H1 (cell line): Measurements from ENCODE around the gene PVALB. TPM values are rescaled to one million over a fixed set of nuclear protein-coding genes. Genes with fewer than 3 reads are reported as not detected.

ENCODE experiments used
- BCL11A ChIP-seq, 2 experiments: IDR thresholded peaks; one replicate each; pipeline ENCODE4 v1.6.1; 2011; ENCODE audit warnings: low read depth in 2 of 2, low read length in 2 of 2, mild to moderate bottlenecking in 2 of 2
- CBX5 ChIP-seq: fragments of 300-800, 300-1000 bp; sonication (generic); IDR thresholded peaks from 2 replicates; pipeline ENCODE4 v1.7.1; 2016; ENCODE audit warnings: antibody characterized with exemption, low read length, low read depth
- CHD1 ChIP-seq: IDR thresholded peaks from 2 replicates; pipeline ENCODE4 v1.6.1; 2012; ENCODE audit warnings: low read depth, low read length, improper control_type of control experiment
- CTBP2 ChIP-seq: IDR thresholded peaks from 2 replicates; pipeline ENCODE4 v1.7.0; 2011; ENCODE audit warnings: borderline replicate concordance, mild to moderate bottlenecking, moderate library complexity, mixed read lengths, low read length; ENCODE audit not compliant: insufficient read depth, insufficient read length
- EGR1 ChIP-seq: IDR thresholded peaks from 2 replicates; pipeline ENCODE4 v1.6.1; 2011; ENCODE audit warnings: low read depth, low read length, borderline replicate concordance
- EZH2 ChIP-seq: fragments of 200-600 bp; sonication (generic); IDR thresholded peaks from 2 replicates; pipeline ENCODE4 v1.7.1; 2012; ENCODE audit warnings: low read depth, mild to moderate bottlenecking, moderate library complexity, low read length, inconsistent platforms; ENCODE audit not compliant: severe bottlenecking
- HDAC2 ChIP-seq, 2 experiments: fragments of 300-600 bp in 1 of 2; sonication (generic) in 1 of 2; IDR thresholded peaks; 2 replicates each; pipeline ENCODE4 v1.6.1; 2011 to 2012; ENCODE audit warnings: low read depth in 2 of 2, low read length in 2 of 2, mild to moderate bottlenecking in 2 of 2, moderate library complexity in 2 of 2, borderline replicate concordance in 1 of 2, inconsistent platforms in 1 of 2
- HDAC6 ChIP-seq: IDR thresholded peaks from one replicate; pipeline ENCODE4 v1.7.1; 2012; ENCODE audit warnings: low read depth, mild to moderate bottlenecking, inconsistent platforms, low read length, moderate library complexity
- KDM1A ChIP-seq: fragments of 200-600, 300-600 bp; sonication (generic); IDR thresholded peaks from 2 replicates; pipeline ENCODE4 v1.7.1; 2016; ENCODE audit warnings: mild to moderate bottlenecking, low read length, borderline replicate concordance
- NRF1 ChIP-seq: IDR thresholded peaks from 2 replicates; pipeline ENCODE4 v1.6.1; 2011; ENCODE audit warnings: mild to moderate bottlenecking, low read depth, low read length, improper control_type of control experiment
- POLR2AphosphoS5 ChIP-seq: IDR thresholded peaks from 2 replicates; pipeline ENCODE4 v1.6.1; 2011; ENCODE audit warnings: low read depth, low read length
- RBBP5 ChIP-seq: IDR thresholded peaks from 2 replicates; pipeline ENCODE4 v1.7.1; 2012; ENCODE audit warnings: low read depth, mild to moderate bottlenecking, inconsistent platforms, low read length, moderate library complexity, borderline replicate concordance
- RNF2 ChIP-seq: fragments of 200-900, 300-1000 bp; sonication (generic); IDR thresholded peaks from 2 replicates; pipeline ENCODE4 v1.7.1; 2016; ENCODE audit warnings: borderline replicate concordance, low read depth, mild to moderate bottlenecking, antibody characterized with exemption, low read length; ENCODE audit not compliant: poor library complexity, severe bottlenecking; ENCODE audit errors: missing control alignments
- SIN3A ChIP-seq, 2 experiments: IDR thresholded peaks in 1 of 2; conservative IDR thresholded peaks in 1 of 2; 2 replicates each; pipeline ENCODE4 v1.6.1; 2011 to 2012; ENCODE audit warnings: low read length in 2 of 2, improper control_type of control experiment in 1 of 2, low read depth in 1 of 2, mild to moderate bottlenecking in 1 of 2
- SIRT6 ChIP-seq: IDR thresholded peaks from one replicate; pipeline ENCODE4 v1.7.1; 2012; ENCODE audit warnings: low read length, inconsistent platforms
- SIX5 ChIP-seq: IDR thresholded peaks from 2 replicates; pipeline ENCODE4 v1.6.1; 2011; ENCODE audit warnings: mild to moderate bottlenecking, low read depth, low read length
- TEAD4 ChIP-seq: IDR thresholded peaks from 2 replicates; pipeline ENCODE4 v1.6.1; 2012; ENCODE audit warnings: low read depth, low read length, inconsistent platforms, mixed read lengths
- YY1 ChIP-seq: IDR thresholded peaks from 2 replicates; pipeline ENCODE4 v1.6.1; 2011; ENCODE audit warnings: low read depth, mild to moderate bottlenecking, low read length
- ZNF274 ChIP-seq: IDR thresholded peaks from 2 replicates; pipeline ENCODE4 v1.7.0; 2012; ENCODE audit warnings: low read length, borderline replicate concordance; ENCODE audit errors: extremely low read depth
- polyA plus RNA-seq, 7 experiments: library from polyadenylated mRNA; depleted of rRNA in 3 of 7; stranded (reverse) in 5 of 7; unstranded in 2 of 7; fragments of >200 nt in 5 of 7; fragments of 200-250 nt in 2 of 7; gene quantifications; 1 replicate in 5 of 7; 2 replicates in 1 of 7; 4 replicates in 1 of 7; pipeline versions ENCODE4 v1.2.1 to v1.2.3, GENCODE V29; 2011 to 2013; ENCODE audit warnings: missing spikeins in 2 of 7, mixed read lengths in 2 of 7
- total RNA-seq: library from RNA; stranded (reverse); fragmentation: NEBNext Ultra II Directional; extraction: Animal tissue kit (Norgen Biotek cat#: 25700); gene quantifications from 2 replicates; pipeline ENCODE4 v1.2.1, GENCODE V29; 2021

The PVALB gene
- total and polyA plus RNA-seq, 2 of the 8 experiments (the other 6 are each of a cell fraction or from before 2014, with no cell fraction given) = 1.7 to 5.4 TPM

DNA sequence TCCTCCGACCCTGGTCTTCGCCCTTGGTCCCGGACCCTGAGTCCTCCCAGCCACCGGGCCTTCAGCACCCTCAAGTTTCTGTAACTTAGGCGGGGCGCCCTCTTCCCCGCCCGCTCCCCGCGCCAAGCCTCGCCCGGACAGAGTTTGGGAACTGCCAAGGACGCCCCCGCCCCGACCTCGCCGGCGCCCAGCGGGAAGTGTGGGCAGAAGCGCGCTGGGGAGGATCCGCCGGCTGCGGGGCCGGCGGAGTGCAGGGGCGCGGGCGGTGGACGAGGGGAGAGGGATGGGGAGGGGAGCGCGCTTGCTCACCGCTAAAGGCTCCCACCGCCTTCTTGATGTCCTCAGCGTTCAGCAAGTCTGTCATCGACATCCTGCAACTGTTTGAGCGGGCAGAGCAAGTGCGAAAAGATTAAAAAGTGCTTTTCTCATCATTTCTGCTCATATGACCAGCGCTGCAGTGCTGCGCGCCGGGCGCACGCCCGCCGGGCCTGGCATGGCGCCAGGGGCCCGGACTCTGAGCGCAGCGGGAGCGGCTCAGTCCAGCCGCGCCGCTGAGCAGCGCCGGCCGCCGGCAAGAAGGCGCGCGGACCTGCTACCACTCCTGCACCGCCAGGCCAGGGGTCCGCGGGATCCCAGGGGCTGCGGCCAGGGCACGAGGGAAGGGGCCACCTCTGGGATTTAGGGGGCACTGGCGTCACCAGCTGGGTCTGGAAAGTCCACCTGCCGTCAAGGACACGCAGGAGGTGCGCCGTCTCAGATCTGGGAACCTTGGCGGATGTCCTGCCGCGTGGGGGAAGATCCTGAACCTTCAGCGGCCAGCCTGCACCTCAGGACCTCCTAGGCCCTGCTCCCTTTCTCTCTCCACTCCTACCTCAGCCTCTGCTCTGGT, at the start of gene PVALB (continued):
- no peak for TF ChIP-seq SIX5
- TF ChIP-seq ZNF274 = no peak
- TF ChIP-seq NRF1 = no peak
- TF ChIP-seq EGR1 = no peak
- no peak for TF ChIP-seq KDM1A
- no peak for TF ChIP-seq RBBP5
- TF ChIP-seq HDAC2 (IDR thresholded peaks at IDR 0.05; ENCODE audit: borderline replicate concordance in 1 of 2, low read depth in 2 of 2, low read length in 2 of 2) = no peak
- TF ChIP-seq TEAD4 = no peak
- no peak for TF ChIP-seq CBX5
- TF ChIP-seq EZH2 = peak; percentile 74
- no peak for TF ChIP-seq BCL11A (IDR thresholded peaks at IDR 0.05; ENCODE audit: low read depth in 2 of 2, low read length in 2 of 2)
- no peak for TF ChIP-seq SIRT6
- no peak for TF ChIP-seq CHD1
- no peak for TF ChIP-seq SIN3A (conservative IDR thresholded peaks at IDR 0.05 in 1 of 2, IDR thresholded peaks at IDR 0.05 in 1 of 2; ENCODE audit: low read depth in 1 of 2, low read length in 2 of 2)
- TF ChIP-seq CTBP2 = peak; percentile 8
- peak; percentile 42 for TF ChIP-seq RNF2
- no peak for TF ChIP-seq HDAC6
- 0 out of 2 replicates have a peak, but pooled peaks have one; percentile 4 for TF ChIP-seq YY1
- TF ChIP-seq POLR2AphosphoS5 = no peak
